Pons (tissue), 1 donor: ENCODE measurements around the gene ZNF569.
"Not testable (repeated sequence)": the region's sequence is repeated elsewhere in the genome, so short reads cannot be mapped to it uniquely, and the experiment has no call there.

Source experiments
- DNase-seq: peaks from one replicate; pipeline ENCODE4 v3.0.0-alpha.2; 2016; ENCODE audit warnings: low spot score

The ZNF569 gene

DNA sequence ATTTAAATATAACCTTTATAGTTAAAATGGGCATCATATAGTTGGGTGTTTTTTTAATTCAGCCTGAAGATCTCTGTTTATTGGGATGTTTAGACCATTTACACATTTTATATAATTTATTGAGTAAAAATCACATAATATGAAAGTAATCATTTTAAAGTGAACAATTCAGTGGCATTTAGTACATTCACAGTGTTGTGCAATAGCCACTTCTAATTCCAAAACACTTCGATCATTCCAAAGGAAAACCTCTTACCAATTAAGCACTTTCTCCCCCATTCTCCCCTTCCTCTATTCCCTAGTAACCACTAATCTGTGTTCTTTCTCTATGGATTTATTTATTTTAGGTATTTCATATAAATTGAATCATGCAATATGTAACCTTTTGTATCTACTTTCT, 66.2 kb downstream of the ZNF569 start:
- no peak for DNase-seq

- not testable (repeated sequence) for DNase-seq
These were observed 75.8 kb downstream of the ZNF569 start for GRCh38 chr19:37391399-37391798.

GRCh38 chr19:37389234-37389633, 78.0 kb downstream of the ZNF569 start:
- no peak for DNase-seq

GRCh38 chr19:37370880-37371661, 96.2 kb downstream of the ZNF569 start, which contains the start of gene ZNF527:
Gene ZNF527, plus strand, starts transcription at chr19:37371099. Its CDS starts 3,100 bp downstream, at chr19:37374199.
- DNase-seq = peak; percentile 96

- not testable (repeated sequence) for DNase-seq
These were observed 96.8 kb downstream of the ZNF569 start for GRCh38 chr19:37370386-37370879.

- no peak for DNase-seq
These were observed 104.5 kb downstream of the ZNF569 start for GRCh38 chr19:37362733-37363132.

DNA sequence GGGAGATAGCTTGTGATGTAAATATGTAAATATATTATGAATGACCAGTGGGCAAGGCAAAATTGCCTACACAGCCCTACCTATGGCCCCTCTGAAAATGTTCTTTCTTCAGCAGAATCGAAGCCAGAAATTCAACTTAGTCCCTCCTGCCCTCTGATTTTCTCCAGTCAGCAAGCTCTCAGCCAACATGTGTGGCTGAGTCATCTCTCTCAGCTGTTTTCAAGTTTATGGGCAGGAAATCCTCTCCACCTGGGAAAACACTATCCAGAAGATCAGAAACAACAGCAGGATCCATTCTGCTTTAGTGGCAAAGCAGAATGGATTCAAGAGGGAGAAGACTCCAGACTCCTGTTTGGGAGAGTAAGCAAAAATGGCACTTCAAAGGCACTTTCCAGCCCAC, 105.2 kb downstream of the ZNF569 start:
- peak; percentile 15 for DNase-seq
